ENCODE measurements around the gene FBXO4.

Gene FBXO4

DNA sequence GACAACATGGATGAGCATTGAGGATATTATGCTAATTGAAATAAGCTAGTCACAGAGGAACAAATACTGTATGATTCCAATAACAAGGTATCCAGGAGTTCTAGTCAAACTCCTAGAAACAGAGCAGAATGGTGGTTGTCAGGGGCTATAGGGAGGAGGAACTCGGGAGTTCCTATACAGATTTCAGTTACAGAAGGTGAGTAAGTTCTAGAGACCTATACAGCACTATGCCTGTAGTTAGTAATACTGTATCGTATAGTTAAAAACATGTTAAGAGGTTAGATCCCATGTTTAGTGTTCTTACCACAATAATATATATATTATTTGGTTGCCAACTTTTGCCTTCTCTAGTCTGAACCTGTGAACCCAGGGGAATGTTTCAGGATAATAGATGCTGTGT lies 46.9 kb upstream of the FBXO4 start:
- H2AFZ ChIP-seq (ENCODE audit: low read length), result no peak overlapping the region
- H3K4me2 ChIP-seq (ENCODE audit: low read depth, low read length), result no peak overlapping the region
- H3K9me2 ChIP-seq (replicated peaks; ENCODE audit: insufficient read depth, low read length), result no peaks in the 10 kb centered on the region
- H3K27ac ChIP-seq (ENCODE audit: low read length), result no peak overlapping the region
- no peak for DNase-seq
- H3K4me3 ChIP-seq (ENCODE audit: low read length), result no peak overlapping the region
- no peaks in the 10 kb centered on the region for H3K36me3 ChIP-seq (replicated peaks; ENCODE audit: insufficient read depth, low read length)
- no peaks in the 10 kb centered on the region for H4K20me1 ChIP-seq (ENCODE audit: insufficient read depth, low read length)
- H3K9ac ChIP-seq (ENCODE audit: low read length), result no peak overlapping the region
- H3K27me3 ChIP-seq (replicated peaks; ENCODE audit: insufficient read depth, low read length), result no peaks in the 10 kb centered on the region
- H3F3A ChIP-seq (ENCODE audit: insufficient read depth, low read length), result peaks cover 12% of the 10 kb centered on the region
- TF ChIP-seq, protein P1, sequence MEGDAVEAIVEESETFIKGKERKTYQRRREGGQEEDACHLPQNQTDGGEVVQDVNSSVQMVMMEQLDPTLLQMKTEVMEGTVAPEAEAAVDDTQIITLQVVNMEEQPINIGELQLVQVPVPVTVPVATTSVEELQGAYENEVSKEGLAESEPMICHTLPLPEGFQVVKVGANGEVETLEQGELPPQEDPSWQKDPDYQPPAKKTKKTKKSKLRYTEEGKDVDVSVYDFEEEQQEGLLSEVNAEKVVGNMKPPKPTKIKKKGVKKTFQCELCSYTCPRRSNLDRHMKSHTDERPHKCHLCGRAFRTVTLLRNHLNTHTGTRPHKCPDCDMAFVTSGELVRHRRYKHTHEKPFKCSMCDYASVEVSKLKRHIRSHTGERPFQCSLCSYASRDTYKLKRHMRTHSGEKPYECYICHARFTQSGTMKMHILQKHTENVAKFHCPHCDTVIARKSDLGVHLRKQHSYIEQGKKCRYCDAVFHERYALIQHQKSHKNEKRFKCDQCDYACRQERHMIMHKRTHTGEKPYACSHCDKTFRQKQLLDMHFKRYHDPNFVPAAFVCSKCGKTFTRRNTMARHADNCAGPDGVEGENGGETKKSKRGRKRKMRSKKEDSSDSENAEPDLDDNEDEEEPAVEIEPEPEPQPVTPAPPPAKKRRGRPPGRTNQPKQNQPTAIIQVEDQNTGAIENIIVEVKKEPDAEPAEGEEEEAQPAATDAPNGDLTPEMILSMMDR (IDR thresholded peaks at IDR 0.05; ENCODE audit: low read length), result no peak
- TF ChIP-seq EZH2 (optimal IDR thresholded peaks at IDR 0.05; ENCODE audit: low read depth, low read length) (no peak), EZH2phosphoT487 (IDR thresholded peaks at IDR 0.05; ENCODE audit: low read length) (no peak)
- H3K79me2 ChIP-seq (ENCODE audit: low read length), result no peaks in the 10 kb centered on the region
- peaks cover 17% of the 10 kb centered on the region for H3K4me1 ChIP-seq (ENCODE audit: low read length)
- no peaks in the 10 kb centered on the region for H3K9me3 ChIP-seq (replicated peaks; ENCODE audit: insufficient read depth, low read length)

- H3K4me2 ChIP-seq (ENCODE audit: low read depth, low read length), result no peak overlapping the region
- peaks cover 15% of the 10 kb centered on the region for H3K4me1 ChIP-seq (ENCODE audit: low read length)
- no peak for DNase-seq
- no peaks in the 10 kb centered on the region for H3K9me3 ChIP-seq (replicated peaks; ENCODE audit: insufficient read depth, low read length)
- peaks cover 12% of the 10 kb centered on the region for H3F3A ChIP-seq (ENCODE audit: insufficient read depth, low read length)
- no peaks in the 10 kb centered on the region for H3K79me2 ChIP-seq (ENCODE audit: low read length)
- TF ChIP-seq EZH2 (optimal IDR thresholded peaks at IDR 0.05; ENCODE audit: low read depth, low read length) (no peak), EZH2phosphoT487 (IDR thresholded peaks at IDR 0.05; ENCODE audit: low read length) (no peak)
- TF ChIP-seq, protein P1 (IDR thresholded peaks at IDR 0.05; ENCODE audit: low read length), result no peak
- H3K4me3 ChIP-seq (ENCODE audit: low read length), result no peak overlapping the region
- H2AFZ ChIP-seq (ENCODE audit: low read length), result no peak overlapping the region
- H3K36me3 ChIP-seq (replicated peaks; ENCODE audit: insufficient read depth, low read length), result no peaks in the 10 kb centered on the region
- H4K20me1 ChIP-seq (ENCODE audit: insufficient read depth, low read length), result no peaks in the 10 kb centered on the region
- no peaks in the 10 kb centered on the region for H3K27me3 ChIP-seq (replicated peaks; ENCODE audit: insufficient read depth, low read length)
- H3K9ac ChIP-seq (ENCODE audit: low read length), result no peak overlapping the region
- no peaks in the 10 kb centered on the region for H3K9me2 ChIP-seq (replicated peaks; ENCODE audit: insufficient read depth, low read length)
- no peak overlapping the region for H3K27ac ChIP-seq (ENCODE audit: low read length)
Observed at GRCh38 chr5:41878643-41879478, 46.2 kb upstream of the FBXO4 start.

GRCh38 chr5:41882765-41883164 lies 42.3 kb upstream of the FBXO4 start:
- H4K20me1 ChIP-seq (ENCODE audit: insufficient read depth, low read length), result no peaks in the 10 kb centered on the region
- no peak for DNase-seq
- no peak overlapping the region for H3K4me2 ChIP-seq (ENCODE audit: low read depth, low read length)
- TF ChIP-seq EZH2 (optimal IDR thresholded peaks at IDR 0.05; ENCODE audit: low read depth, low read length) (no peak), EZH2phosphoT487 (IDR thresholded peaks at IDR 0.05; ENCODE audit: low read length) (no peak)
- TF ChIP-seq, protein P1 (IDR thresholded peaks at IDR 0.05; ENCODE audit: low read length), result no peak
- no peaks in the 10 kb centered on the region for H3K27me3 ChIP-seq (replicated peaks; ENCODE audit: insufficient read depth, low read length)
- H3K36me3 ChIP-seq (replicated peaks; ENCODE audit: insufficient read depth, low read length), result no peaks in the 10 kb centered on the region
- no peak overlapping the region for H3K27ac ChIP-seq (ENCODE audit: low read length)
- H3K9me2 ChIP-seq (replicated peaks; ENCODE audit: insufficient read depth, low read length), result no peaks in the 10 kb centered on the region
- no peaks in the 10 kb centered on the region for H3F3A ChIP-seq (ENCODE audit: insufficient read depth, low read length)
- no peak overlapping the region for H3K9ac ChIP-seq (ENCODE audit: low read length)
- no peak overlapping the region for H3K4me3 ChIP-seq (ENCODE audit: low read length)
- no peak overlapping the region for H2AFZ ChIP-seq (ENCODE audit: low read length)
- H3K9me3 ChIP-seq (replicated peaks; ENCODE audit: insufficient read depth, low read length), result no peaks in the 10 kb centered on the region
- peaks cover 7% of the 10 kb centered on the region for H3K4me1 ChIP-seq (ENCODE audit: low read length)
- no peaks in the 10 kb centered on the region for H3K79me2 ChIP-seq (ENCODE audit: low read length)
